GM10266 (cell line): ENCODE results near the gene FREM1.

ENCODE experiments used
- DNase-seq: peaks from one replicate; pipeline ENCODE4 v3.0.0; 2012; ENCODE audit errors: extremely low spot score
- CTCF ChIP-seq: IDR thresholded peaks from 2 replicates; pipeline ENCODE4 v1.5.1; 2012; ENCODE audit warnings: mild to moderate bottlenecking, low read depth; ENCODE audit not compliant: control insufficient read depth, insufficient read depth; ENCODE audit errors: missing control alignments

The FREM1 gene

GRCh38 chr9:14903040-14903439 lies 7.2 kb downstream of the FREM1 start:
- TF ChIP-seq CTCF: no peak
- DNase-seq: no peak

- TF ChIP-seq CTCF: no peak
- DNase-seq: no peak
These were observed 7.7 kb downstream of the FREM1 start for GRCh38 chr9:14902561-14902960.

- DNase-seq: no peak
- no peak for TF ChIP-seq CTCF
These were observed 10.4 kb downstream of the FREM1 start for GRCh38 chr9:14899815-14900193.

- DNase-seq: no peak
- no peak for TF ChIP-seq CTCF
These were observed 11.0 kb downstream of the FREM1 start for GRCh38 chr9:14899042-14899814.

- no peak for DNase-seq
- TF ChIP-seq CTCF: no peak
These were observed 14.4 kb downstream of the FREM1 start for GRCh38 chr9:14895806-14896205.

- TF ChIP-seq CTCF: no peak
- no peak for DNase-seq
These were observed 16.9 kb downstream of the FREM1 start for GRCh38 chr9:14893280-14893679.

- no peak for DNase-seq
- TF ChIP-seq CTCF: no peak
These were observed 18.9 kb downstream of the FREM1 start for GRCh38 chr9:14891332-14891731.
